Panc1 (cell line): ENCODE measurements around the gene GMPR2. TPM values are rescaled to one million over a fixed set of nuclear protein-coding genes. Genes with fewer than 3 reads are reported as not detected.

Experiments used
- ATAC-seq: fragments of 200-7000 bp; cut with Tn5 transposase; 2 replicates; pipeline ENCODE4 v1.9.1; 2020; ENCODE audit warnings: mild to moderate bottlenecking, moderate library complexity
- BruUV-seq: library from RNA; stranded (reverse); fragments of 400-500 nt; replicated peaks from 2 replicates; lab custom pipeline; 2021; lab: Mats Ljungman, UMichigan
- CTCF ChIA-PET: fragments of 300-600 bp; sonication (Branson Sonifier 250); formaldehyde crosslinking; loops from one replicate; lab custom pipeline; 2022; ENCODE audit warnings: antibody characterized with exemption; lab: Charles Lee
- POLR2A ChIA-PET: fragments of 300-600 bp; sonication (Branson Sonifier 250); formaldehyde crosslinking; loops from one replicate; lab custom pipeline; 2022; ENCODE audit warnings: antibody characterized with exemption; lab: Charles Lee
- DNase-seq: peaks from one replicate; pipeline ENCODE4 v3.0.0-alpha.2; 2010; ENCODE audit warnings: low read depth, low spot score
- H3K27ac ChIP-seq: 2 replicates; pipeline ENCODE4 v1.5.1; 2011; ENCODE audit warnings: mild to moderate bottlenecking, low read length, inconsistent platforms
- H3K27me3 ChIP-seq: fragments of 200-500 bp; sonication (Bioruptor generic); 2 replicates; pipeline ENCODE4 v1.6.0; 2014; ENCODE audit warnings: low read length, inconsistent platforms; ENCODE audit not compliant: control insufficient read depth, insufficient read depth
- H3K36me3 ChIP-seq: fragments of 200-500 bp; sonication (Bioruptor generic); 2 replicates; pipeline ENCODE4 v1.5.1; 2014; ENCODE audit warnings: inconsistent platforms, mild to moderate bottlenecking, low read length, moderate library complexity; ENCODE audit not compliant: control insufficient read depth, insufficient read depth
- H3K4me1 ChIP-seq: 2 replicates; pipeline ENCODE4 v1.5.1; 2011; ENCODE audit warnings: inconsistent platforms, mild to moderate bottlenecking, low read length, moderate library complexity; ENCODE audit not compliant: control insufficient read depth, insufficient read depth
- H3K4me3 ChIP-seq, 2 experiments: 2 replicates each; pipeline ENCODE4 v1.5.1; 2011 to 2012; ENCODE audit warnings: low read depth in 2 of 2, low read length in 2 of 2, mild to moderate bottlenecking in 2 of 2, inconsistent platforms in 1 of 2, moderate library complexity in 1 of 2
- H3K9me3 ChIP-seq: fragments of 200-500 bp; sonication (Bioruptor generic); 2 replicates; pipeline ENCODE4 v1.5.1; 2014; ENCODE audit warnings: low read depth, mild to moderate bottlenecking, inconsistent platforms, low read length, moderate library complexity; ENCODE audit not compliant: control insufficient read depth, insufficient read depth
- POLR2AphosphoS5 ChIP-seq: IDR thresholded peaks from 2 replicates; pipeline ENCODE4 v1.6.1; 2012; ENCODE audit warnings: mild to moderate bottlenecking, low read depth, low read length, moderate library complexity
- SIN3A ChIP-seq: IDR thresholded peaks from 2 replicates; pipeline ENCODE4 v1.6.1; 2012; ENCODE audit warnings: low read depth, mild to moderate bottlenecking, low read length, moderate library complexity, borderline replicate concordance; ENCODE audit not compliant: insufficient read depth
- TCF7L2 ChIP-seq: IDR thresholded peaks from 2 replicates; pipeline ENCODE4 v1.6.1; 2011; ENCODE audit warnings: mild to moderate bottlenecking, low read depth, low read length, inconsistent platforms
- in situ Hi-C: cut with HindIII; loops from 2 replicates; pipeline ENCODE4 v1.10.0; 2016; ENCODE audit warnings: low sequenced_read_pairs, low pct_unique_long_range_greater_than_20kb
- intact Hi-C: fragments of 100-400 bp; cut with micrococcal nuclease; formaldehyde crosslinking; loops from one replicate; pipeline ENCODE4 v1.10.0; 2022; ENCODE audit not compliant: unreplicated experiment
- total RNA-seq: library from RNA; stranded (reverse); gene quantifications from one replicate; pipeline ENCODE4 v1.2.1, GENCODE V29; 2021; ENCODE audit not compliant: unreplicated experiment
- TF ChIP-seq, protein P1 (sequence below), 2 experiments: IDR thresholded peaks; 2 replicates each; pipeline ENCODE4 v1.6.1; 2011 to 2012; ENCODE audit warnings: low read depth in 2 of 2, control low read depth in 1 of 2, low read length in 1 of 2, mild to moderate bottlenecking in 1 of 2, moderate library complexity in 1 of 2; ENCODE audit not compliant: insufficient read depth in 1 of 2
- TF ChIP-seq, protein P2 (sequence below): fragments of 450-650 bp; IDR thresholded peaks from 2 replicates; pipeline ENCODE4 v1.5.1; 2017; ENCODE audit warnings: mild to moderate bottlenecking

The GMPR2 gene
- total RNA-seq, 1 experiment from 2014 or later: 45.9 TPM

DNA sequence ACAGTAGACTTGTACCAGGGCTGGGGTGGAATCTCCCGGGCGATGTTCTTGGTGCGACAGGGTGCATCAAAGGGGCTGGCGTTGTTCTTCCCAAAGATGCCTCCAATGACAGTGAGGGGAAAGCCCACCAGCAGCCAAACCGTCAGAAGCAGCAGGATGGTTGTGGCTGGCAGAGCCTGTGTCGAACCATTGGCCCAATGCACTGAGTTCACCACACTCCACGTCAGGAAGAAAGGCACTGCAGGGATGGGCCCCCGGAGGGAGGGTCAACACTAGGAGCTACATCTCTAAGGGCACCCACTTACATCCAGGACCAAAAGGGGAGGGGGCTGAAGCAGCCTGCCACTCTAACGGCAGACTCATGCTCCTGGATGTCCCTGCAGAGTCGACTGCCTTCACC lies 42.3 kb upstream of the GMPR2 start:
- intact Hi-C loops: no loop called here
- POLR2A ChIA-PET: no interaction called here

DNA sequence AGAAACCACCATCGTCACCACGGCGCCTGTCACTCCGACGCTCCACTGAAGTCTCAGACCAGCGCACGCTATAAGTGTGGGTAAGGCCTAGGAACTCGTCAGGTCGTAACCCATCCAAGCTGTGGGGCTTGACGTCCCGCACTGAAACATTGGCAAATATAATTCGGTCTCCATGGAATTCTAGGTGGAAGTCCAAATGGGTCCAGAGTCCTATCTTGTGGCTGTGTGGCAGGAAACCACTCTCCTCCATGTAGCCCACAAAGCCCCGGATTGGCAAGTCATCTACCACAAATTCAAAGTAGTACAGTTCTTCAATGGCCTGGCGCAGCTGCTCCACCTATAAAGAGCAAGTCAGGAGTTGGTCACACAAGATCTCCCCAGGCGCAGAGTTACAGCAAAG lies 39.8 kb upstream of the GMPR2 start:
- H3K27me3 ChIP-seq: no peaks in the 10 kb centered on the region
- TF ChIP-seq, protein P1, sequence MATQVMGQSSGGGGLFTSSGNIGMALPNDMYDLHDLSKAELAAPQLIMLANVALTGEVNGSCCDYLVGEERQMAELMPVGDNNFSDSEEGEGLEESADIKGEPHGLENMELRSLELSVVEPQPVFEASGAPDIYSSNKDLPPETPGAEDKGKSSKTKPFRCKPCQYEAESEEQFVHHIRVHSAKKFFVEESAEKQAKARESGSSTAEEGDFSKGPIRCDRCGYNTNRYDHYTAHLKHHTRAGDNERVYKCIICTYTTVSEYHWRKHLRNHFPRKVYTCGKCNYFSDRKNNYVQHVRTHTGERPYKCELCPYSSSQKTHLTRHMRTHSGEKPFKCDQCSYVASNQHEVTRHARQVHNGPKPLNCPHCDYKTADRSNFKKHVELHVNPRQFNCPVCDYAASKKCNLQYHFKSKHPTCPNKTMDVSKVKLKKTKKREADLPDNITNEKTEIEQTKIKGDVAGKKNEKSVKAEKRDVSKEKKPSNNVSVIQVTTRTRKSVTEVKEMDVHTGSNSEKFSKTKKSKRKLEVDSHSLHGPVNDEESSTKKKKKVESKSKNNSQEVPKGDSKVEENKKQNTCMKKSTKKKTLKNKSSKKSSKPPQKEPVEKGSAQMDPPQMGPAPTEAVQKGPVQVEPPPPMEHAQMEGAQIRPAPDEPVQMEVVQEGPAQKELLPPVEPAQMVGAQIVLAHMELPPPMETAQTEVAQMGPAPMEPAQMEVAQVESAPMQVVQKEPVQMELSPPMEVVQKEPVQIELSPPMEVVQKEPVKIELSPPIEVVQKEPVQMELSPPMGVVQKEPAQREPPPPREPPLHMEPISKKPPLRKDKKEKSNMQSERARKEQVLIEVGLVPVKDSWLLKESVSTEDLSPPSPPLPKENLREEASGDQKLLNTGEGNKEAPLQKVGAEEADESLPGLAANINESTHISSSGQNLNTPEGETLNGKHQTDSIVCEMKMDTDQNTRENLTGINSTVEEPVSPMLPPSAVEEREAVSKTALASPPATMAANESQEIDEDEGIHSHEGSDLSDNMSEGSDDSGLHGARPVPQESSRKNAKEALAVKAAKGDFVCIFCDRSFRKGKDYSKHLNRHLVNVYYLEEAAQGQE (IDR thresholded peaks at IDR 0.05; ENCODE audit: insufficient read depth in 1 of 2, low read depth in 2 of 2, low read length in 1 of 2): no peak
- TF ChIP-seq, protein P2, sequence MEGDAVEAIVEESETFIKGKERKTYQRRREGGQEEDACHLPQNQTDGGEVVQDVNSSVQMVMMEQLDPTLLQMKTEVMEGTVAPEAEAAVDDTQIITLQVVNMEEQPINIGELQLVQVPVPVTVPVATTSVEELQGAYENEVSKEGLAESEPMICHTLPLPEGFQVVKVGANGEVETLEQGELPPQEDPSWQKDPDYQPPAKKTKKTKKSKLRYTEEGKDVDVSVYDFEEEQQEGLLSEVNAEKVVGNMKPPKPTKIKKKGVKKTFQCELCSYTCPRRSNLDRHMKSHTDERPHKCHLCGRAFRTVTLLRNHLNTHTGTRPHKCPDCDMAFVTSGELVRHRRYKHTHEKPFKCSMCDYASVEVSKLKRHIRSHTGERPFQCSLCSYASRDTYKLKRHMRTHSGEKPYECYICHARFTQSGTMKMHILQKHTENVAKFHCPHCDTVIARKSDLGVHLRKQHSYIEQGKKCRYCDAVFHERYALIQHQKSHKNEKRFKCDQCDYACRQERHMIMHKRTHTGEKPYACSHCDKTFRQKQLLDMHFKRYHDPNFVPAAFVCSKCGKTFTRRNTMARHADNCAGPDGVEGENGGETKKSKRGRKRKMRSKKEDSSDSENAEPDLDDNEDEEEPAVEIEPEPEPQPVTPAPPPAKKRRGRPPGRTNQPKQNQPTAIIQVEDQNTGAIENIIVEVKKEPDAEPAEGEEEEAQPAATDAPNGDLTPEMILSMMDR: no peak
- TF ChIP-seq SIN3A (no peak), TCF7L2 (no peak), POLR2AphosphoS5 (no peak)
- H3K4me3 ChIP-seq: no peak overlapping the region
- in situ Hi-C loops (no loop called here), intact Hi-C loops (no loop called here)
- ATAC-seq: no peak
- H3K36me3 ChIP-seq: peaks cover 4% of the 10 kb centered on the region
- no peak overlapping the region for H3K27ac ChIP-seq
- peaks cover 8% of the 10 kb centered on the region for H3K4me1 ChIP-seq
- no peak for DNase-seq
- no TSS peak for BruUV-seq
- no peaks in the 10 kb centered on the region for H3K9me3 ChIP-seq
- ChIA-PET POLR2A (no interaction called here), CTCF (no interaction called here)

More for the DNA sequence above, 42.3 kb upstream of the GMPR2 start:
- BruUV-seq: no TSS peak
- CTCF ChIA-PET: no interaction called here
- in situ Hi-C loops: no loop called here
- no peak overlapping the region for H3K27ac ChIP-seq
- ATAC-seq (no peak), DNase-seq (no peak)
- H3K4me3 ChIP-seq: no peak overlapping the region
- H3K4me1 ChIP-seq: peaks cover 10% of the 10 kb centered on the region; the same call in 1 of the 2 replicates
- peaks cover under 1% of the 10 kb centered on the region; the same call in 1 of the 2 replicates for H3K36me3 ChIP-seq
- TF ChIP-seq, protein P2: no peak
- TF ChIP-seq, protein P1 (IDR thresholded peaks at IDR 0.05; ENCODE audit: insufficient read depth in 1 of 2, low read depth in 2 of 2, low read length in 1 of 2): no peak
- TF ChIP-seq POLR2AphosphoS5: no peak
- TF ChIP-seq TCF7L2: no peak
- no peak for TF ChIP-seq SIN3A
- no peaks in the 10 kb centered on the region for H3K9me3 ChIP-seq
- no peaks in the 10 kb centered on the region for H3K27me3 ChIP-seq
